ENCODE data around the gene MSRB3.

DNA sequence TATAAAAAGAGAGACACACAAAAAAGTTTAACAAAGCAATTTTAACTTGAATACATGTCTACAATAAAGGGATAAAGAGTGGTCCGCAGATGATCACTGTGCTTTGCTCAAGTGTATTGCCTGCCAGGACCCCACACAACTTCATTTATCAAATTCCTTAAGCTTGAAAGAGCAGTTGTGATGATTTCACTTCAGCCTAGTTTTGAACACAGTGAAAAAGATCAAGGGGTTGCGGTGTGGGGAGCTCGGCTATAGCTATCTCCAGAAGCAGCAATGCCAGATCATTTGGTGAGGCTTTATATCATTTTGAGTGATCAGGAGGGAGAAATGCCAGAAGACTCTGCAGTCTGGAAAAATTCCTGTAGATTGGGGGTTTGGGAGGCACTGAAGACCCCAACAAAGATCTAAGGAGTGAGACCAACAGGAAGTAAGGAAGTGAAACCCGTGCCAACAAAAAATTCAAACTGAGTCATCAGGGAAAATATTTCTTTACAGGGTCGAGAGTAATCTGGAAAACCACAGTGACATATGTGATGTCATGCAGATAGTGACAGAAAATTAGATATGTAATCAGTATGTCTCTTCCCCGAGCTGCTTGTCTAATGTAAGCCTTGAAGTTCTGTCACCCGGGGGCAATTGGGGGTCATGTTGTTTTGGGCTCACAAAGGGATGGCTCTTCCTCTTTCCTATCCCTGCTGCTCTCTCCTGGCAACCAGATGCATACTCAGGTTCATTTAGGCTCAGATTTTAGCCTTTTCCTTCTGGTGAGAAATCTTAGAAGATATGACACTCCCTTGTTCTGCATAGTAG lies 221.8 kb downstream of the MSRB3 start:
- TF ChIP-seq, protein P1, sequence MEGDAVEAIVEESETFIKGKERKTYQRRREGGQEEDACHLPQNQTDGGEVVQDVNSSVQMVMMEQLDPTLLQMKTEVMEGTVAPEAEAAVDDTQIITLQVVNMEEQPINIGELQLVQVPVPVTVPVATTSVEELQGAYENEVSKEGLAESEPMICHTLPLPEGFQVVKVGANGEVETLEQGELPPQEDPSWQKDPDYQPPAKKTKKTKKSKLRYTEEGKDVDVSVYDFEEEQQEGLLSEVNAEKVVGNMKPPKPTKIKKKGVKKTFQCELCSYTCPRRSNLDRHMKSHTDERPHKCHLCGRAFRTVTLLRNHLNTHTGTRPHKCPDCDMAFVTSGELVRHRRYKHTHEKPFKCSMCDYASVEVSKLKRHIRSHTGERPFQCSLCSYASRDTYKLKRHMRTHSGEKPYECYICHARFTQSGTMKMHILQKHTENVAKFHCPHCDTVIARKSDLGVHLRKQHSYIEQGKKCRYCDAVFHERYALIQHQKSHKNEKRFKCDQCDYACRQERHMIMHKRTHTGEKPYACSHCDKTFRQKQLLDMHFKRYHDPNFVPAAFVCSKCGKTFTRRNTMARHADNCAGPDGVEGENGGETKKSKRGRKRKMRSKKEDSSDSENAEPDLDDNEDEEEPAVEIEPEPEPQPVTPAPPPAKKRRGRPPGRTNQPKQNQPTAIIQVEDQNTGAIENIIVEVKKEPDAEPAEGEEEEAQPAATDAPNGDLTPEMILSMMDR (IDR thresholded peaks at IDR 0.05): no peak
- TF ChIP-seq POLR2A (IDR thresholded peaks at IDR 0.05): no peak

Measured in thyroid gland (tissue), 4 donors.